ENCODE results near the gene SEMA4B.
A peak's percentile ranks its signal among the peaks of the same experiment; 100 is the strongest.
"Not testable (repeated sequence)": the region's sequence is repeated elsewhere in the genome, so short reads cannot be mapped to it uniquely, and the experiment has no call there.

The SEMA4B gene

GRCh38 chr15:90188065-90188464 is 13.1 kb upstream of the SEMA4B start:
- not testable (repeated sequence) for ATAC-seq (replicated peaks)

GRCh38 chr15:90188914-90189748 is 12.0 kb upstream of the SEMA4B start:
- Mint-ChIP-seq H3K4me3 (no peak overlapping the region), H3K36me3 (ENCODE audit: insufficient read depth) (no peaks in the 10 kb centered on the region), H3K4me1 (ENCODE audit: low read depth in 2 of 2) (peaks cover 22 to 31% of the 10 kb centered on the region in 2 donors), H3K27ac (peak overlapping the region in 1 of 2 donors; percentile 19), H3K27me3 (no peaks in the 10 kb centered on the region), H3K9me3 (no peaks in the 10 kb centered on the region)
- ATAC-seq (replicated peaks) (no peak), DNase-seq (no peak)

More at GRCh38 chr15:90188065-90188464, 13.1 kb upstream of the SEMA4B start:
- not testable (repeated sequence) for H3K36me3 Mint-ChIP-seq (ENCODE audit: insufficient read depth); H3K4me3 Mint-ChIP-seq; DNase-seq; H3K9me3 Mint-ChIP-seq; H3K27me3 Mint-ChIP-seq
- Mint-ChIP-seq H3K27ac (peak overlapping the region in 1 of 2 donors; percentile 19), H3K4me1 (ENCODE audit: low read depth in 2 of 2) (peaks cover 21 to 30% of the 10 kb centered on the region in 2 donors)

DNA sequence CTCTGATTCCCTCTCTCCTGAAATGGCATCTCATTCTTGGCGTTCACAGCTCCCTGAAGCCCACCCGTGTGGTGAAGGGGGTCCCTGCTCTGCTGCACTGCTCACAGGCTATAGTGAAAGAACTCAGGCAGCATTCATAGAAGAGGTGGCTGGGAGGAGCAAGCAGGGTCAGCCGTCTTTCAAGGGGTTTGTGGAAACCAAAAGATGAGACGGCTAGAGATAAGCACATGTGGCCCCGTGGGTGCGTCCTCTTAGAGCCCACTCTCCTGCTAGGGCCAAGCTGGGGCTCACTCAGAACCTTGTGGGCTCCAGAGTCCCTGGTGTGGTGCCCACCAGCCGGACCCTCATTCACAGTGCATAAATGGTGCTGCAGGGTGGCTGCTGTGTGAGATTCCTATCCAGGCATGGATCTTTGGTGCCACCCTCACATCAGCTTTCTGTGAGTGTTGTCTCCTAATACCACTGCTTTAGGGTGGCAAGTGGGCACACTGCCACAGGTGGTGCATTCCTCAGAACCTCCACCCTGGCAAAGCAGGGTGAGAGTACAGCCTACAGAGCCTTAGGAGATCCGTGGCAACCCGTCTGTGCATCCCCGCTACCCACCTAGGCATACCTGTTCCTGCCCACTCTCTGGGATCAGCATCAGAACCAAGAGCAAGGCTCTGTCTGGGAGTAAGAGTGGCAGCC is 11.2 kb upstream of the SEMA4B start:
- Mint-ChIP-seq H3K27me3 (no peaks in the 10 kb centered on the region), H3K4me1 (ENCODE audit: low read depth in 2 of 2) (peaks cover 20 to 32% of the 10 kb centered on the region in 2 donors), H3K27ac (no peak overlapping the region), H3K9me3 (no peaks in the 10 kb centered on the region), H3K36me3 (ENCODE audit: insufficient read depth) (no peaks in the 10 kb centered on the region), H3K4me3 (no peak overlapping the region)
- ATAC-seq (replicated peaks) (no peak), DNase-seq (no peak)

DNA sequence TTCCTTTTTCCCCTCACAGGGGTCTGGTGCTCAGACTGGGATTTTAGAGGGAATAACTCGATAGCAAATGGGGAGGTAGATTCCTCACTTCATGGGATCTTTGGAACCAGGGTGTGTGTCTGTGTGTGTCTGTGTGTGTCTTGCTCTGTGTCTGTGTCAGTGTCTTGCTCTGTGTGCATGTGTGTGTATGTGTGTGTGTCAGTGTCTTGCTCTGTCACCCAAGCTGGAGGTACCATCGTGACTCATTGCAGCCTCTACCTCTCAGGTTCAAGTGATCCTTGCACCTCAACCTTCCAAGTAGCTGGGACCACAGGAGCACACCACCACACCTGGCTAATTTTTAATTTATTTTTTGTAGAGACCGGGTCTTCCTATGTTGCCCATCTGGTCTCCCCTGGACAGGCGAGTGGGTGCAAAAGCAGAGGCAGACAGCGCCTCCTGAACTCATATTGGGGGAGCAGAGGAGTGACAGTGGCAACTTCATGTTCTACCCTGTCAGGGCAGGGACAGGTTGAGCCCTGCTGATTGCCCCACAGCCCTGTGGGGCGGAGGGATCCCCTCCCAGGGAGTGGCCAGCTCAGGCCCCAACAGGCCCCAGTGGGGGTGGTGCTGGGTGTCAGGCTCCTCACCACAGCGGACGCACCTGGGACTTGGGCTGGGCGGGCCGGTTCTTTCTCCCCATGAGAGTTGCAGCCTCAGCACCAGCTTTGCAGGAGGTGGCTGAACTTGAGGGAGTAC is 10.4 kb upstream of the SEMA4B start:
- no peak for DNase-seq
- Mint-ChIP-seq H3K27me3 (no peaks in the 10 kb centered on the region), H3K4me3 (no peak overlapping the region), H3K36me3 (ENCODE audit: insufficient read depth) (no peaks in the 10 kb centered on the region), H3K4me1 (ENCODE audit: low read depth in 2 of 2) (peaks cover 14 to 28% of the 10 kb centered on the region in 2 donors), H3K27ac (peak overlapping the region; percentile 27 to 44), H3K9me3 (no peaks in the 10 kb centered on the region)
- peak; percentile 43 for ATAC-seq (replicated peaks)

DNA sequence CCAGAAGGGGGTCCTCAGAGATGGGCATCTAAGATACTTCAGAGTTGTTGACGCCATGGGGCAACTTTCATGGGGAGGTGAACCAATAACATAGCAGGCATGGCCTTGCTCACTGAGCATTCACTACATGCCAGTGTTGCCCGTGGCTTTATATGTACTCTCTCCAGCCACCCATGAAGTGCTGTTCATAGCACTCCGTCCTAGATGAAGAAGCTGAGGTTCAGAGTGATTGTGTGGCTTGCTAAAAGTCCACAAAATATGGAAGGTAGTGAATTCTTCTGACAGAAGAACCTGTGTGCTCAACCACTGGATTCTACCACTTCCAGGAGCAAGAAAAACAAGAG is 9.8 kb upstream of the SEMA4B start:
- H3K9me3 Mint-ChIP-seq = no peaks in the 10 kb centered on the region
- DNase-seq = no peak
- no peaks in the 10 kb centered on the region for H3K36me3 Mint-ChIP-seq (ENCODE audit: insufficient read depth)
- no peaks in the 10 kb centered on the region for H3K27me3 Mint-ChIP-seq
- H3K4me1 Mint-ChIP-seq (ENCODE audit: low read depth in 2 of 2) = peaks cover 14 to 28% of the 10 kb centered on the region in 2 donors
- peak; percentile 17 for ATAC-seq (replicated peaks)
- peak overlapping the region; percentile 38 to 44 for H3K27ac Mint-ChIP-seq
- H3K4me3 Mint-ChIP-seq = peak overlapping the region; percentile 49 to 55

DNA sequence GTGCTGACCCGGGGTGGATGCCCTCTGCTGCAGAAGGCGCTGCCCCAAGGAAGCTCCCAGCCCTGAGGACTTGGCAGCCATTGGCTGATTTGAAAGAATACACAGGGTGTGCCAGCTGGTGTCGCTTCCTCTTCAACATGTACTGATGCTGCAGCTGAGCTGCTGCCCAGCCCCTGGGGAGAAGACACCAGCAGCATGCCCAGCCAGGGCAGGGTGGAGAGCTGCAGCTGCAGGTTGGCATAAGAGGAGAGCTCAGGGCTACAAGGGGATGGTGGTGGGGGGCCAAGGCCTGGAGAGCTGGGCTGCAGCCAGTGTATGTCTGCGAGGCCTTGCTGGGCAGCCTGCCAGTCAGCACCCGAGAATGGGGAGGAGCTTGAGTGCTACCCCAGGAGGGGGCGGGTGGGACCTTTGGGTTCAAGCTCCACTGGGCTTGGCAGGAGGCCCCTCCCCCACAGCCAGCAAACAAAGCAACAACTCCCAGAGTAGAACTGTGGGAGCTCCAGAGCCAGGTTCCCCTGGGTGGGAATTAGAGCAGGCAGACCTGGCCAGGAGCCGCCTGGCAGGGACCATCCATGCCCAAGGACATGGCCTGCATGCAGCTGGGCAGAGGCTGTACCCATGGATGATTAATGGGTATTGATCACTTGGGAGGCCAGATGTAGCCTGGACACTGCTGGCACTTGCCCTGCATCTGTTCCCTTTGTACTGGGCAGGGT is 9.2 kb upstream of the SEMA4B start:
- Mint-ChIP-seq H3K4me3 (peak overlapping the region; percentile 49 to 55), H3K4me1 (ENCODE audit: low read depth in 2 of 2) (peaks cover 14 to 28% of the 10 kb centered on the region in 2 donors), H3K27ac (peak overlapping the region; percentile 38 to 44), H3K27me3 (no peaks in the 10 kb centered on the region), H3K36me3 (ENCODE audit: insufficient read depth) (no peaks in the 10 kb centered on the region), H3K9me3 (no peaks in the 10 kb centered on the region)
- DNase-seq = no peak
- peak; percentile 76 for ATAC-seq (replicated peaks)

GRCh38 chr15:90192961-90193786 is 8.0 kb upstream of the SEMA4B start:
- Mint-ChIP-seq H3K9me3 (no peaks in the 10 kb centered on the region), H3K4me1 (ENCODE audit: low read depth in 2 of 2) (peaks cover 10 to 23% of the 10 kb centered on the region in 2 donors), H3K27ac (no peak overlapping the region), H3K4me3 (peak overlapping the region in 1 of 2 donors; percentile 3), H3K36me3 (ENCODE audit: insufficient read depth) (no peaks in the 10 kb centered on the region), H3K27me3 (no peaks in the 10 kb centered on the region)
- DNase-seq (no peak), ATAC-seq (replicated peaks) (no peak)

GRCh38 chr15:90194655-90195054 is 6.5 kb upstream of the SEMA4B start:
- ATAC-seq (replicated peaks) (no peak), DNase-seq (no peak)
- H3K27me3 Mint-ChIP-seq = no peaks in the 10 kb centered on the region
- no peaks in the 10 kb centered on the region for H3K36me3 Mint-ChIP-seq (ENCODE audit: insufficient read depth)
- H3K4me1 Mint-ChIP-seq (ENCODE audit: low read depth in 2 of 2) = peaks cover 10 to 23% of the 10 kb centered on the region in 2 donors
- no peak overlapping the region for H3K27ac Mint-ChIP-seq
- H3K4me3 Mint-ChIP-seq = no peak overlapping the region
- H3K9me3 Mint-ChIP-seq = no peaks in the 10 kb centered on the region

GRCh38 chr15:90200534-90201129 is 498 bp upstream of the SEMA4B start:
- ATAC-seq (replicated peaks) = no peak
- Mint-ChIP-seq H3K36me3 (ENCODE audit: insufficient read depth) (no peaks in the 10 kb centered on the region), H3K9me3 (no peaks in the 10 kb centered on the region), H3K27ac (peak overlapping the region; percentile 73 to 78), H3K27me3 (no peaks in the 10 kb centered on the region), H3K4me1 (ENCODE audit: low read depth in 2 of 2) (peaks cover 17 to 18% of the 10 kb centered on the region in 2 donors), H3K4me3 (peak overlapping the region; percentile 88 to 92)
- DNase-seq = no peak

GRCh38 chr15:90201944-90202375 is 830 bp downstream of the SEMA4B start:
- ATAC-seq (replicated peaks) (no peak), DNase-seq (no peak)
- H3K4me1 Mint-ChIP-seq (ENCODE audit: low read depth in 2 of 2) = peaks cover 19 to 24% of the 10 kb centered on the region in 2 donors
- H3K9me3 Mint-ChIP-seq = no peaks in the 10 kb centered on the region
- peak overlapping the region in 1 of 2 donors; percentile 93 for H3K27ac Mint-ChIP-seq
- no peaks in the 10 kb centered on the region for H3K27me3 Mint-ChIP-seq
- H3K4me3 Mint-ChIP-seq = peak overlapping the region; percentile 88 to 92
- H3K36me3 Mint-ChIP-seq (ENCODE audit: insufficient read depth) = no peaks in the 10 kb centered on the region

DNA sequence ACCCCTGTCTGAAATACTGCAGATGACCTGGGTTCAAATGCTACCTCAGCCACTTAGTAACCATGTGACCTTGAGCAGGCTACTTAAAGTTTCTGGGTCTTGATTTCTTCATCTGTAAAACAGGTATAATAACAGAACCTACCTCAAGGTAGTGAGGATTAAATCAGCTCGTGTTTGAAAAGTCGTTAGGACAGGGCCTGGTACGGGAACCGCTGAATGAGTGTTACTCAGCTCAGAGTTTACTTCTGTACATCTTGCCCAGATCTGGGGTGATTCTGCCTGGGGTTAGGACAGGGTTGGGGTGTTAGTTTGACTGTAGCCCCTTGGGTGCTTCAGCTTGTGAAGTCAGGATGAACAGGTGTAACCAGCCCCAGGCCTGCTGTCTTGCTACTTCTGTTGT is 1.8 kb downstream of the SEMA4B start:
- H3K36me3 Mint-ChIP-seq (ENCODE audit: insufficient read depth) = no peaks in the 10 kb centered on the region
- H3K4me1 Mint-ChIP-seq (ENCODE audit: low read depth in 2 of 2) = peaks cover 19 to 24% of the 10 kb centered on the region in 2 donors
- H3K9me3 Mint-ChIP-seq = no peaks in the 10 kb centered on the region
- H3K27me3 Mint-ChIP-seq = no peaks in the 10 kb centered on the region
- DNase-seq (no peak), ATAC-seq (replicated peaks) (no peak)
- peak overlapping the region in 1 of 2 donors; percentile 93 for H3K27ac Mint-ChIP-seq
- peak overlapping the region; percentile 88 to 92 for H3K4me3 Mint-ChIP-seq

- no peak overlapping the region for H3K4me3 Mint-ChIP-seq
- DNase-seq (no peak), ATAC-seq (replicated peaks) (no peak)
- peaks cover 19 to 24% of the 10 kb centered on the region in 2 donors for H3K4me1 Mint-ChIP-seq (ENCODE audit: low read depth in 2 of 2)
- no peak overlapping the region for H3K27ac Mint-ChIP-seq
- H3K27me3 Mint-ChIP-seq = no peaks in the 10 kb centered on the region
- H3K36me3 Mint-ChIP-seq (ENCODE audit: insufficient read depth) = no peaks in the 10 kb centered on the region
- no peaks in the 10 kb centered on the region for H3K9me3 Mint-ChIP-seq
Observed at GRCh38 chr15:90203473-90203872, 2.3 kb downstream of the SEMA4B start.

Measured in effector memory CD8-positive, alpha-beta T cell (primary cell).